OCI-LY7 (cell line): Measurements from ENCODE around the gene DDIAS.
"Not testable (repeated sequence)": the region's sequence is repeated elsewhere in the genome, so short reads cannot be mapped to it uniquely, and the experiment has no call there.

Experiments
- CTCF ChIP-seq: fragments of 200-600 bp; sonication (generic); conservative IDR thresholded peaks from 2 replicates; pipeline ENCODE4 v1.5.1; 2014; ENCODE audit warnings: mild to moderate bottlenecking, antibody characterized with exemption, low read length, moderate library complexity, mixed read lengths
- EZH2phosphoT487 ChIP-seq: fragments of 200-600 bp; sonication (generic); IDR thresholded peaks from 2 replicates; pipeline ENCODE4 v1.6.1; 2018; ENCODE audit warnings: low read depth, borderline replicate concordance, mild to moderate bottlenecking, mixed run types, antibody characterized with exemption, low read length, moderate library complexity, mixed read lengths

GRCh38 chr11:82920227-82920626 lies 18.7 kb downstream of the DDIAS start:
- not testable (repeated sequence) for TF ChIP-seq CTCF, EZH2phosphoT487
